ENCODE measurements around the gene GCDH. TPM values are rescaled to one million over a fixed set of nuclear protein-coding genes. Genes with fewer than 3 reads are reported as not detected.
"Not testable (repeated sequence)": the region's sequence is repeated elsewhere in the genome, so short reads cannot be mapped to it uniquely, and the experiment has no call there.

Gene GCDH
- total RNA-seq, 1 donor from 2014 or later: 39.5 TPM

DNA sequence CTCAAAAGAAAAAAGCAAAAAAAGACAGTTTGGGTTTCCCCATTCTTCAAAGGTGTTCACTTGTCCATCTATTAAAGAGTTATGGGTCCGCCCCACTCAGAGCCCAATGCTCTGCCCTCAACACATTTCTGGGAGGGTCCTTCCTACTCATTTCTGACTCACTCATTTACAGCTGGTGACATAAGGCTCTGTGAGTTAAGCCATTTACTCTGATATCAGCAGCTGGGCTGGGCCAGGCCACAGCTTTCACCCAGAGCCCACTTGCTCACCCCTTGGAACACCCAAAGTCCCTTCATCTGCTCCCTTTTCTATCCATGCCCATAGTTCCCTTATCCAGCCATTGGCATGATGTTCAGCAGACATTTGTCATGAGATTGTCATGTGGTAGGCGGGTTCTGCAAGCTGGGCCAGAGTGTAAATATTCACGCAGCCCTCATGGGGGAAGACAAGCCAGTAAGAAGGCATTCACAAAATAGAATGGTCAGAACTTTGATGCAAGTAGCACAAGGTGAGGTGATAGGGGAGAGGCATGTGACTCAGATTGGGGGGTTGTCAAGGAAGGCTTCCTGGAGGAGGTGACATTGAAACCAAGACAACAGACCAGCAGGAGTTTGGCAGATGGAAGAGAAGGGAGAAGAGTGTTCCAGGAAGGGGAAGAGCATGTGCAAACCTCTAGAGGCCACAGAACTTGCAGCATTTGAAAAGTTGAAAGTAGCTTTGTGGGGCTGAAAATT is 46.8 kb upstream of the GCDH start:
- Mint-ChIP-seq H3K4me1 (peaks cover 32% of the 10 kb centered on the region), H3K27me3 (ENCODE audit: insufficient read depth, low read depth) (peaks cover 28% of the 10 kb centered on the region), H3K4me3 (no peak overlapping the region), H3K9me3 (no peaks in the 10 kb centered on the region), H3K27ac (no peak overlapping the region), H3K36me3 (peaks cover 4% of the 10 kb centered on the region)
- Histone ChIP-seq H2AFZ (replicated peaks) (no peak overlapping the region), H3K4me1 (peaks cover 4% of the 10 kb centered on the region), H3K27me3 (peaks cover 18% of the 10 kb centered on the region), H3K4me3 (no peak overlapping the region), H3K9me3 (ENCODE audit: low read depth) (no peaks in the 10 kb centered on the region), H3F3A (ENCODE audit: low read depth) (peaks cover 35% of the 10 kb centered on the region), H4K20me1 (ENCODE audit: low read depth) (peaks cover 14% of the 10 kb centered on the region), H3K27ac (no peak overlapping the region), H3K36me3 (no peaks in the 10 kb centered on the region), H3K79me2 (ENCODE audit: low read depth) (no peaks in the 10 kb centered on the region), H3K4me2 (no peak overlapping the region), H3K9ac (no peak overlapping the region)
- TF ChIP-seq, protein P1, sequence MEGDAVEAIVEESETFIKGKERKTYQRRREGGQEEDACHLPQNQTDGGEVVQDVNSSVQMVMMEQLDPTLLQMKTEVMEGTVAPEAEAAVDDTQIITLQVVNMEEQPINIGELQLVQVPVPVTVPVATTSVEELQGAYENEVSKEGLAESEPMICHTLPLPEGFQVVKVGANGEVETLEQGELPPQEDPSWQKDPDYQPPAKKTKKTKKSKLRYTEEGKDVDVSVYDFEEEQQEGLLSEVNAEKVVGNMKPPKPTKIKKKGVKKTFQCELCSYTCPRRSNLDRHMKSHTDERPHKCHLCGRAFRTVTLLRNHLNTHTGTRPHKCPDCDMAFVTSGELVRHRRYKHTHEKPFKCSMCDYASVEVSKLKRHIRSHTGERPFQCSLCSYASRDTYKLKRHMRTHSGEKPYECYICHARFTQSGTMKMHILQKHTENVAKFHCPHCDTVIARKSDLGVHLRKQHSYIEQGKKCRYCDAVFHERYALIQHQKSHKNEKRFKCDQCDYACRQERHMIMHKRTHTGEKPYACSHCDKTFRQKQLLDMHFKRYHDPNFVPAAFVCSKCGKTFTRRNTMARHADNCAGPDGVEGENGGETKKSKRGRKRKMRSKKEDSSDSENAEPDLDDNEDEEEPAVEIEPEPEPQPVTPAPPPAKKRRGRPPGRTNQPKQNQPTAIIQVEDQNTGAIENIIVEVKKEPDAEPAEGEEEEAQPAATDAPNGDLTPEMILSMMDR (IDR thresholded peaks at IDR 0.05): no peak
- TF ChIP-seq EZH2phosphoT487 (IDR thresholded peaks at IDR 0.05) (no peak), EZH2 (IDR thresholded peaks at IDR 0.05) (no peak)
- no peak for DNase-seq (ENCODE audit: low spot score)

DNA sequence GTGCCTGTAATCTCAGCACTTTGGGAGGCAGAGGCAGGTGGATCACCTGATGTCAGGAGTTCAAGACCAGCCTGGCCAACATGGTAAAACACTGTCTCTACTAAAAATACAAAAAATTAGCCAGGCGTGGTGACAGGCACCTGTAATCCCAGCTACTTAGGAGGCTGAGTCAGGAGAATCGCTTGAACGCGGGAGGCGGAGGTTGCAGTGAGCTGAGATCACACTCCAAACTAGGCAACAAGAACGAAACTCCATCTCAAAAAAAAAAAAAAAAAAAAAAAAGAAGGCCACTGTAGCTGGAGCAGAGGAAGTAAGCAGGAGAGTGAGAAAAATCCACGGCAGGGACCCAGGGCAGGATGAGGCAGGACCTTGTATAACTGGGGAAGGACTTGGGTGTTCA is 44.3 kb upstream of the GCDH start:
- not testable (repeated sequence) for H3K9me3 Mint-ChIP-seq; H3K9ac ChIP-seq; H3K9me3 ChIP-seq (ENCODE audit: low read depth); H3K4me3 ChIP-seq; H4K20me1 ChIP-seq (ENCODE audit: low read depth); H3K36me3 ChIP-seq; DNase-seq (ENCODE audit: low spot score); H3K4me1 ChIP-seq; H3K27ac Mint-ChIP-seq; H3K27ac ChIP-seq; H3K79me2 ChIP-seq (ENCODE audit: low read depth); H3K4me2 ChIP-seq; H3K36me3 Mint-ChIP-seq; H3K4me3 Mint-ChIP-seq; H2AFZ ChIP-seq (replicated peaks)
- H3K27me3 Mint-ChIP-seq (ENCODE audit: insufficient read depth, low read depth): peaks cover 14% of the 10 kb centered on the region
- H3K4me1 Mint-ChIP-seq: peaks cover 12% of the 10 kb centered on the region
- Histone ChIP-seq H3K27me3 (peaks cover 13% of the 10 kb centered on the region), H3F3A (ENCODE audit: low read depth) (peaks cover 18% of the 10 kb centered on the region)

DNA sequence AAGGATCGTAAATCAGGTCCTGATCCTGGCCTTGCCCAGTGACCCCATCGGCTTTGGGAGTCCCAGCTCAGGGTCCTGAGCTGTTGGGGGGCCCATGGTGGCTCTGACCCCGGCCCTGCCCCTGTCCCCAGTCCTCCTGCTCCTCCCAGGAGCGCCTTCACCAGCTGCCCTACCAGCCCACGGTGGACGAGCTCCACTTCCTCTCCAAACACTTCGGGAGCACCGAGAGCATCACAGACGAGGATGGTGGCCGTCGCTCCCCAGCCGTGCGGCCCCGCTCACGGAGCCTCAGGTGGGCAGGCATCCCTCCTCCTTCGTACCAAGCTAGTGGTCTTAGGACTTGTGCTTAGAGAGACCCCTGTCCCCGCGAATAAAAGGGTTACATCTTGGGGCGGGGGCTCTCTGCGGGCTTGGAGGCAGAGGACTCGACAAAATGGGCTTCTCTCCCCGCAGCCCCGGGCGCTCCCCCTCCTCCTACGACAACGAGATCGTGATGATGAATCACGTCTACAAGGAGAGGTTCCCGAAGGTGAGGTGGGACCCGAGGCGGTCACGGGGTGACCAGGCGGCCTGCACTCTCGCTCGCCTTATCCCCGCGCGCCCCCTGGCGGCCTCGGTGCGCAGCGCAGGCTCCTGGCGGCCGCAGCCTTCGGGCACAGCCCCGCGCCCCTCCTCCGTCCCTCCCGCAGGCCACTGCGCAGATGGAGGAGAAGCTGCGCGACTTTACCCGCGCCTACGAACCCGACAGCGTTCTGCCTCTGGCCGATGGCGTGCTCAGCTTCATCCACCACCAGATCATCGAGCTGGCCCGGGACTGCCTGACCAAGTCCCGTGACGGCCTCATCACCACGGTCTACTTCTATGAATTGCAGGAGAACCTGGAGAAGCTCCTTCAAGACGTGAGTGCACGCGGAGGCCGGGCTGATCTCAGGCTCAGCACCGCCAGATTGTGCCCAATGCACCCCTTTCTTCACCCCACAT is 43.5 kb upstream of the GCDH start:
- no peaks in the 10 kb centered on the region for H3K9me3 Mint-ChIP-seq
- peaks cover 9% of the 10 kb centered on the region for H3K27me3 Mint-ChIP-seq (ENCODE audit: insufficient read depth, low read depth)
- Histone ChIP-seq H3K27ac (no peak overlapping the region), H4K20me1 (ENCODE audit: low read depth) (peaks cover 4% of the 10 kb centered on the region), H3K4me1 (no peaks in the 10 kb centered on the region), H2AFZ (replicated peaks) (peak overlapping the region; percentile 86), H3K4me2 (peak overlapping the region; percentile 69), H3K36me3 (no peaks in the 10 kb centered on the region), H3F3A (ENCODE audit: low read depth) (peaks cover 15% of the 10 kb centered on the region), H3K4me3 (peak overlapping the region; percentile 14), H3K79me2 (ENCODE audit: low read depth) (no peaks in the 10 kb centered on the region), H3K9me3 (ENCODE audit: low read depth) (no peaks in the 10 kb centered on the region), H3K27me3 (peaks cover 13% of the 10 kb centered on the region), H3K9ac (no peak overlapping the region)
- DNase-seq (ENCODE audit: low spot score): peak; percentile 92
- H3K4me3 Mint-ChIP-seq: peak overlapping the region; percentile 58
- peaks cover 7% of the 10 kb centered on the region for H3K4me1 Mint-ChIP-seq
- TF ChIP-seq, protein P1 (IDR thresholded peaks at IDR 0.05): peak; percentile 96
- TF ChIP-seq EZH2 (IDR thresholded peaks at IDR 0.05): no peak
- TF ChIP-seq EZH2phosphoT487 (IDR thresholded peaks at IDR 0.05): no peak
- H3K27ac Mint-ChIP-seq: no peak overlapping the region
- peaks cover 2% of the 10 kb centered on the region for H3K36me3 Mint-ChIP-seq
